GM21786 (cell line): ENCODE results near the gene SAA1.
"Not testable (repeated sequence)": the region's sequence is repeated elsewhere in the genome, so short reads cannot be mapped to it uniquely, and the experiment has no call there.

Experiments used
- ATAC-seq: cut with Tn5 transposase; IDR thresholded peaks from one replicate; pipeline ENCODE4 v1.9.1; 2021; ENCODE audit not compliant: unreplicated experiment

The SAA1 gene

DNA sequence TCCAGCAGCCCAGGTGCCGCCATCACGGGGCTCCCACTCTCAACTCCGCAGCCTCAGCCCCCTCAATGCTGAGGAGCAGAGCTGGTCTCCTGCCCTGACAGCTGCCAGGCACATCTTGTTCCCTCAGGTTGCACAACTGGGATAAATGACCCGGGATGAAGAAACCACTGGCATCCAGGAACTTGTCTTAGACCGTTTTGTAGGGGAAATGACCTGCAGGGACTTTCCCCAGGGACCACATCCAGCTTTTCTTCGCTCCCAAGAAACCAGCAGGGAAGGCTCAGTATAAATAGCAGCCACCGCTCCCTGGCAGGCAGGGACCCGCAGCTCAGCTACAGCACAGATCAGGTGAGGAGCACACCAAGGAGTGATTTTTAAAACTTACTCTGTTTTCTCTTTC is at the start of gene SAA1:
SAA1 (plus strand) TSS at position 316 of the 400 bp plus-strand sequence. CDS start 624 bp downstream, outside the sequence.
- no peak for ATAC-seq

DNA sequence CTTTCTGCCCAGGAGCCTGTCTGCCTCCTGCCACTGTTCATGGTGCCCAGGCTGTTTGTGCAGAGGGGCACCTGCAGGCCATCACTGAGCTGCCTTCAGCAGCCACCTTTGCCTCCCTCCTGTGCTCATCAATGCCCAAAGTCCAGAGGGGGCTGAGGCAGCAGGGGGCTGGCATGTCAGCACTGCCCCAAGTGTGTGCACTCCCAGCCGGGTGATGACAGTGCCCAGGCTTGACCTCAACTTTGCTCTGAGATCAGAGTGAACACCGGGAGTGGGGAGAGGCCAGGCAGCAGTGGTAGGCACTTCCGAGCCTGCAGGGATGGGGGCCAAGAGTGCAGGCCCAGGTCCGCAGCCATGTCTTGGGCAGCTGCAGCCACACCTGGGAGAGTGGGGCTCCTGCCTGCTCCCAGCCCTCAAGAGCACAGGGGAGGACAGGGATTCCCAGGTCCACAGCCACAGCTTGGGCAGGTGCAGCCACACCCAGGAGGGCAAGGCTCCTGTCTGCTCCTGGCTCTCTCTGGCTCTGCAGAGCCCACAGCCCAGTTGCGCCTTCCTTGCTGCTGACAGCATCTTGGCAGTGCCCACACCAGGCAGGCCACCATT is 44.7 kb upstream of the SAA1 start:
- no peak for ATAC-seq

DNA sequence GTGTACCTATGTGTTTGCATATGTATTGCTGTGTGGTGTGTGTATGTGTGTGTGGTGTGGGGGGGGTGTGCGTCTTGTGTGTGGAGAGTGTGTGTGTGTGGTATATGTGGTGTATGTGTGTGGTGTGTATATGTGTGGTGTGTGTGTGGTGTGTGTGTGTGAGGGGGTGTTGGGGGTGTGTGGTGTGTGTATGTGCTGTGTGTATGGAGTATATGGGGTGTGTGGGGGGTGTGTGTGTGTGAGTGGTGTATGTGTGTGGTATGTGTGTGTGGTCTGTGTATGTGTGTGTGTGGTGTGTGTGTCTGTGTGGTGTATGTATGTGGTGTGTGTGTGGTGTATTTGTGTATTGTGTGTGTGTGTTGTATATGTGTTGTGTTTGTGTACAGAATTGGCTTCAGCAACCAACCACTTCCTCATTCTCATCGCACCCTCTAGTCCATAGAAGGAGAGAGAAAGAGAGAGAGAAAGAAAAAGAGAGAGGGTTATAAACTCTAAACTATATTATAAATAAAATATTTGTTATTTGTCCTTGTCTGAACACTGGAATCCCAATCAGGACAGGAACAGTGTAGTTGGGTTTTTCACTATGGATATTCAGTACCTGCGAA is 43.1 kb upstream of the SAA1 start:
- ATAC-seq, result no peak

DNA sequence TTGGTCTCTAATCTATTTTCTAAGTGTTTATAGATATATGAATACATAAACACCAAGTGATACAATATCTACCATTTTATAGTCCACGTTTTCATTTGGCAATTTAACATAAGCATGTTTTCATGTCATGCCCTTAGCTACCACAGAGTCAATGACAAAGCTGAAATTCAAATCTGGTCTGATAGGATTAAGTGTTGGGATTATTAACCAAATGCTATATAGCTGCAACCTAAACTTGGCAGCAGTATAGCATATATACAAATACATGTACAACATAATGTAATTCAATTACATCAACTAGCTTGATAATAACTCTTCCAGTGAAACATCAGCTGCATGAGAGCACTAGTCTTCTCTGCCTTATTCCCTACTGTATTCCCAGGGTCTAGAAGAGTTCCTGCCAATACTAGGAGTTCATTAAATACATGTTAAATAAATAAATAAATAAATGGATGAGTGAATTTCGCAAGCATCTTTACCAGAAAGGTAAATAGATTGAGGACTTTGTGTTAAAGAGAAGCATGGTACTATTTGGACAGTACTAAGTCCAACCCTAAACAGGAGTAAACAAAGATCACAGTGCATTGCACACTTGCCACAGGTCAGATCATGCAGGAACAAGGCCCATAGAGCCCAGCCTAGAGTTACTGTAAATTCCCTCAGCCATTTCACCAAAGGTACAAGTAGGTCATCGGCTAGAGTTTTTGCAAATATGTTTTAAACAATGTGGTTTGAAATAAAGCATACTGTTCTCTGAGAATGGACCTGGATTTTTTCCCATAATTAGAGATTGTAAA is 42.3 kb upstream of the SAA1 start:
- ATAC-seq, result no peak

DNA sequence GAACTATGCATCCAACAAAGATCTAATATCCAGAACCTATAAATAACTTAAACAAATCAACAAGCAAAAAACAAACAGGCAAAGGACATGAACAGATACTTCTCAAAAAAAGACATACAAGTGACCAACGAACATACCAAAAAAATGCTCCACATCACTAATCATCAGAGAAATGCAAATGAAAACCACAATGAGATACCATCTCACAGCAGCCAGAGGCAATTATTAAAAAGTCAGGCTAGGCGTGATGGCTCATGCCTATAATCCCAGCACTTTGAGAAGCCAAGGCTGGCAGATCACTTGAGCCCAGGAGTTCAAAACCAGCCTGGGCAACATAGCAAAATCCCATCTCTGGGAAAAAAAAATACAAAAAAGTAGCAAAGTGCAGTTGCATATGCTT is 40.2 kb upstream of the SAA1 start:
- ATAC-seq, result no peak

DNA sequence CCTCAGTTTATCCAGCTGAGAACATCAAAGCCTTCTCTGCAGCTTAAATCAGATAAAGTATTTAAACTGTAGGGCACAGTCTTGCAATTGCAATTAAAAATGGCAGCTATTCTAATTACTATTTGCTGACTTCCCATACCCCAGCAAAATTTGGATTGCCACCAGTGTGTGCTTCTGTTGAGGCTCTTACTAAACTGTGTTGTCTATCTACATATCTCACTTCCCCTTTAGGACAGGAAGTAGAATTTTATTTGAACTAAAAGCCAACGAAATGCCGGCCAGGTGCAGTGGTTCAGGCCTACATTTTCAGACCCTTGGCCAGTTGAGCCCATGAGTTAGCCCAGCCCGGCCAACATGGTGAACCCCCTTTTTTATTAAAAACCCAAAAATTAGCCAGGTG is 36.6 kb upstream of the SAA1 start:
- peak; percentile 97 for ATAC-seq

DNA sequence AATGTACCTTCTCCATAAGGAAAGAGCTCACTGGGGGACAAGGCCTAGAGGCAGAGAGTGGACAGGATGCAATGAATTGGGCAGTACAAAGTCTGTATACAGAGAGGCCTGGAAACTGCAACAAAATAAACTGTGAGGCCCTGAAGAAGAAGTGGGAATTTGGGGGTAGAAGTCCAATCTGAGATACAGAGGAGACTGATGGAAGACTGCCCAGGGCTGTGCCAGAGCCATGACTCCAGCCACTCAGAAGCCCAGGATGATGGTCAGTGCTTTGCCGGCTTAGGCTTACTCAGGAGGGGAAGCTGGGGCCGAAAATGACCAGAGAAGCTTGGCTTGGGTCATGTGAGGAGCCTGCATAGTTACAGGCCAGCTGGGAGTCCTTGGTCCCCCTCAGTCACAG is 35.2 kb upstream of the SAA1 start:
- ATAC-seq, result no peak

DNA sequence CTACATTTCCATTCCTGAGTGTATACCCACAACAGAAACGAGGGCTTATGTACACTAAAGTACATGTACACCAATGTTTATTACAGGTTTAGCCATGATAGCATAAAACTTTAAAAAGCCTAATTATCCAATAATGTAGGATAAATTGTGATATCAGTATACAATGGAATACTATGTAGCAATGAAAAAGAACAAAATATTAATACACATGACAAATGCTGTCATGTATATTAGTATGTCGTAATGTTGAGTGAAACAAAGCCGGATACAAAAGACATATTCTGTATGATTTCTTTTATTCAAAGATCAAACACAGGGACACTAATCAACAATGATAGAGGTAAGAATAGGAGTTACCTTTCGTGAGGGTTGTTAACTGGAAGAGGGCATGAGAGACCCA is 32.2 kb upstream of the SAA1 start:
- ATAC-seq, result no peak

DNA sequence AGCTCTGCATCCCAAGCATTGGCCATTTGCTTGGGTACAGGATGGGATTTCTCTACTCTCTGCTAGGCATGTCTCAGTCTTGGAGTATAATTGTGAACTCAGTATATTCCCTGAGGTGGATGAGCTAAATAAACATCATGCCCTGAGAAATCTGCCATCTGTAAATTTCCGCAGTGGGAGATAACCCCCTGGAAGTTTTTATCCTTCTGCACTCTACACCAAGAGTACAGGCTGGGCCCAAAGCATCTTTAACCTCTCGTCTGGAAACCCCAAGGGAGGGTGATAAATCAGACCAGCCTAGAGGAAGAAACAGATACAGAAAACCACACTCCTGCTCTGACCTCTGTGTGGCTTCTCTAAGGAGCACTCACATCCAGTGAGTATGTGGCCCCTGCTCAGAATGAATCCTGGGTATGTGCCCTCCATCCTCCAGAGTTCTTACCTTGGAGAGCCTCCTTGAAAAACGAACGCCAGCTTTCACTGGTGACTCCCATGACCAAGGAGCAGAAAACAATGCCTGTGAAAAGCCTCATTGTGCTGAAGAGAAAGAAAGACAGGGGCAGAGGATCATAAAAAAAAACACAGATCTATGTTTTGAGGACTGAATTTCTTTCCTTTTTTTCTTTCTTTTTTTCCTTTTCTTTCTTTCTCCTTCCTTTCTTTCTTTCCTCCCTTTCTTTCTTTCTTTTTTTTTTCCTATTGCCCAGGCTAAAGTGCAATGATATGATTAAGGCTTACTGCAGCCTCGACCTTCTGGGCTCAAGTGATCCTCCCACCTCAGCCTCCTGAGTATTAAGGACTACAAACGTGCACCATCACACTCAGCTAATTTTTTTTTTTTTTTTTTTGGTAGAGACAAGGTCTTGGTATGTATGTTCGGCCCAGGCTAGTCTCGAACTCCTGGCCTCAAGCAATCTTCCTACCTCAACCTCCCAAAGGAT is 30.4 kb upstream of the SAA1 start:
- no peak for ATAC-seq

DNA sequence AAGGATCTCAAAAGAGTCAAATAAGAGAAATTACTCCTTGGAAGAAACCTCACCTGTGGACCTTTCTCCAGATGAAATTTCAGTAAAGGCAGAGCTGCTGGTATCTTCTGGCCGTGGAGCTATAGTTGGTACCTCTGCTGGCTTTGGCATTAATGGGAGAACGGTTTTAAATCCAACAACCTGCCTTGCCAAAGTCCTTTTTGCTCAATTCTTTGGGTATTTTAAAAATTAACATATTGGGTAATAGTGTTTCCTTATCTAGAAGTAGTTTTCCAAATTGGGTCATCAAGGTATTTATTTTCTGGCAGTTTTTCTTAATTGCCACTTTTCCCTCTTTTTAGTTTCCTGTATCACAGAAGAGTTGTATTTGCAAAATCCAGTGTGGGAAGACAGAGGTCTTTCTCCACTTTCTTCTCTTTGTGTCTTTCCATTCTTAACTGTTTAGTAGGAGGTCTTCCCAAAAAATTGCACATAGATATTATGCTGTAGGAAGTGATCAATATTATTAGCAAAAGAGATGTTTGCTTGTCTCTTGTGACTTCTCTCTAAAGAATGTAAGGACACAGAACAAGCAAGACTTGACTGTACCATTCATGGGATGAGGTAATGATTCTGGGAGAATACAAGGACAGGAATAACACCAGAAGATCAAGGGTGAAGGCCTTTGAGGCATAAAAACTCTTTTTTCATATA is 29.3 kb upstream of the SAA1 start, which contains the start of gene SAA4:
SAA4 (minus strand) TSS at position 139 of the 693 bp plus-strand sequence. CDS start 876 bp downstream, outside the sequence.
- ATAC-seq, result no peak

DNA sequence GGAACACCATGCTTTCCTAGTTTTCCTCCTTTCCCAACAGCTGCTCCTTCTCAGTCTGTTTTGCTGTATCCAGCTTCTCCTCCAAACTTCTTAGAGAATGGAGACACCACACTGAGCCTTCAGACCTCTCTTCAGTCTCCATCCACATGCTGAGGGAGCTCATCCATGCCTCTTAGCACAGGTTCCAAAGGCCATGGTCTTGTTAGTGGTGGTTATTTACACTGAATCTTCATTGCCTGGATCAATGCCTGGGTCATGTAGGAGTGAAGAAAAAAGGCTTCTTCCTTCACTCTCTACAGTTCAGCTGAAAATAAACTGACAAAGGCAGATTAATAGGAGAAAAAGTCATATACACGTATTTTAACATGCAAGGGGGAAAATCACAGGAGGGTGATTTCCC is 26.4 kb upstream of the SAA1 start:
- ATAC-seq, result no peak

DNA sequence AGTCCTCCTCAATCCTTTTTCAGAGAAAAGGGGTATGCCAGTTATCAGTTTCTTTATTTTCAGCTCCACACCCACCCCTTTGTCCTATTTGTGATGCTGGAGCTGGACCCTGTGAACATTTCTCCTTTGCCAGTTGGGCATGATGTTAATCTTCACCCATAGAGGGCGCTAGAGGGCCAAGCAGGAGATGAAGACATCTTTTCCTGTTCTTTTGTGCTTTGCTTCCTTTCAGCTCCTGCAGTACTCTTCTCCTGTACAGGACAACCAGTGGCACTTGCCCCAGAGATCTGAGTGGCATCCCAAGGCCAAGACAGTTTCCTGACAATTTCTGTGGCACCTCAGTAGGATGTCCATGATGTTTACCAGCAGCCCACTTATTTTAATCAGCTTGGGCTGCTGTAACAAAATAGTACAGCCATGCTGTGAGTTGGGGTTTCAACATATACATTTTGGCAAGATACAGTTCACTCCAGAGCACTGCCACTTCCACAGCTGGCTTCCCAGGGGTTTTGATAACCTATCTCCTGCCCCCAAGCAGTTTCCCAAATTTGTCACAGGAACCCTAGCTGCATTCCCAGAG is 22.2 kb upstream of the SAA1 start:
- ATAC-seq, result no peak

DNA sequence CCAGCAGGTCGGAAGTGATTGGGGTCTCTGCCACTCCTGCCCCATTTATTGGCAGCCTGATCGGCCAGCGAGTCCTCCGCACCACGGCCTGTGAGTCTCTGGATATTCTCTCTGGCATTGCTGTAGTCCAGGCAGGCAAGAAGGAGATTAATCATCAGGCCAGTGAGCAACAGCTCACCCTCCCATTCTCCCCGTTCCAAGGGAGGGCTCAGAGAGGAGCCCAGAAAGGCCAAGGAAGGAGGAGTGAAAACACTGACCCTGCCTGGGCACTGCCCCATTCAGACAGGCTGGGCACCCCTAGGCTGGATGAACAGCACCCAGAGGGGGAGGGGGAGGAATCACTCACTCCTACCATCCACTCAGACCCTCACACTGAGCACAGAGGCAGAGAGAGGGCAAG is 20.7 kb upstream of the SAA1 start:
- ATAC-seq, result no peak

DNA sequence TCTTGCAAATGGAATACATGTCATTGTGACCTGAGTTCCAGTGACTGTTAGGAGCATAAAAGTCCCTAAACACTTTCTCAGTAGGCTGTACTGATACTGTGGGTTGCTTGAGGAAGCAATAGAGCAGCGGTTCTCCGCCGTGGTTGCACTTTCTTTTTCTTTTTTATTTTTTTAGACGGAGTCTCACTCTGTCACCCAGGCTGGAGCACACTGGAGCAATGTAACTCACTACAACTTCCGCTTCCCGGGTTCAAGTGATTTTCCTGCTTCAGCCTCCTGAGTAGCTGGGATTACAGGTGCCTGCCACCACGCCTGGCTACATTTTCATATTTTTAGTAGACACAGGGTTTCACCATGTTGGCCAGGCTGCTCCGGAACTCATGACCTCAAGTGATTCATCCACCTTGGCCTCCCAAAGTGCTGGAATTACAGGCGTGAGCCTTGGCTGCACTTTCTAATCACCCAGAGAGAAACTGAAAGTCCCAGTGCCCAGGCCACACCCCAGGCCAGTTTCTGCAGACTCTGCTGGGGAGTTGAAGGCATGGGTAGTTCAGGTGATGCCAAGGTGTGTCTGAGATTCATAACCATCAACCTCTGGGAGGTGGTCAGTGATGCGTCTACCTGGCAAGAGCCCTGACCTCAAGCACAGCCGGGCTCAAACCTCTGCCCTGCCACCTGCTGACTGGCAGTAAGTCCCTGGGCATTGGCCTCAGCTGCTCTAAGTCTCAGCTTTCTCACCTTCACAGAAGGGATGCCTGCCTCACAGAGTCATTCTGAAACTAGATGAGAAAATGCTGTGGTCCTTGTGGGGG is 19.5 kb upstream of the SAA1 start:
- peak; percentile 77 for ATAC-seq

DNA sequence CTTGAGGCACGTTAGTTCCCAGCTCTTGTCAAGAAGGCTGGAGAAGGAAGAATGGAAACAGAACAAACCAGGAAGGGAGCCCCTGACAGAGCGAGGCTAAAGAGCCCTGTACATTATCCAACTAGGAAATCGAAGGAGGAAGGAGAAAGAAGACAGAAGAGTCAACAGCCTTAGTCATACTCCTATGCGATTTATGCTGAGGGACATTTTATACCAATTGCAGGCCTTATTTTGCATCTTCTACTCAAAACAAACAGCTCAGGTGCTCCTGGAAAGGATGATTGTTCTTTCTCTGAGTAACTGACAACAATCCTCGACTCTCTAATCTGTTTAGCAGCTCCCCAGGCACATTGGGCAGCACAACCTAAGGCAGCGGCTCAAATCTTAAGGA is 18.9 kb upstream of the SAA1 start:
- ATAC-seq, result not testable (repeated sequence)

DNA sequence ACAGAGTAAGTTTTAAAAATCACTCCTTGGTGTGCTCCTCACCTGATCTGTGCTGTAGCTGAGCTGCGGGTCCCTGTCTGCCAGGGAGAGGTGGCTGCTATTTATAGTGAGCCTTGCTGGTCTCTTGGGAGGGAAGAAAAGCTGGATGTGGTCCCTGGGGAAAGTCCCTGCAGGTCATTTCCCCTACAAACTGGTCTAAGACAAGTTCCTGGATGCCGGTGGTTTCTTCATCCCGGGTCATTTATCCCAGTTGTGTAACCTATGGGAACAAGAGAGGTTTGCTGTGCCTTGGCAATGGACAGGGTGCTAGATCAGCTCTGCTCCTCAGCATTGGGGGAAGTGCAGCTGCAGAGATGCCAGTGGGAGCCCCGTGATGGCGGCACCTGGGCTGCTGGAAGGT is 17.5 kb upstream of the SAA1 start, which contains the start of gene SAA2:
SAA2 (minus strand) TSS at position 108 of the 400 bp plus-strand sequence. CDS start 657 bp downstream, outside the sequence.
- no peak for ATAC-seq

DNA sequence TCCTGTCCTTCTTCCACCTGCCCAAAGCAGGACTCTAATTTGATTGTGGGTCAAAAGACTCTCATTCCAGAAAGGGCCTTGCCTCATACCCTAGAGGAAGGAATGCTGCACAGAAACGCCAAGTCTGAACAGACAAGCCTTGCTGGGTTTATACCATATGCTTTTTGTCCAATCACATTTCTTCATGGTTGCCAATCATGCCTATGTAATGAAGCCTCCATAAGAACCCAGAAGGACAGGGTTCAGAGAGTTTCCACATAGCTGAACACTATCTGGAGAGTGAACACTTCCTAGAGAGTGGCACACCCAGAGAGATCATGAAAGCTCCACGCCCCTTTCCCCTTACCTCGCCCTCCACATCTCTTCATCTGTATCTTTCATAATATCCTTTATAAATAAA is 12.8 kb upstream of the SAA1 start:
- ATAC-seq, result no peak

DNA sequence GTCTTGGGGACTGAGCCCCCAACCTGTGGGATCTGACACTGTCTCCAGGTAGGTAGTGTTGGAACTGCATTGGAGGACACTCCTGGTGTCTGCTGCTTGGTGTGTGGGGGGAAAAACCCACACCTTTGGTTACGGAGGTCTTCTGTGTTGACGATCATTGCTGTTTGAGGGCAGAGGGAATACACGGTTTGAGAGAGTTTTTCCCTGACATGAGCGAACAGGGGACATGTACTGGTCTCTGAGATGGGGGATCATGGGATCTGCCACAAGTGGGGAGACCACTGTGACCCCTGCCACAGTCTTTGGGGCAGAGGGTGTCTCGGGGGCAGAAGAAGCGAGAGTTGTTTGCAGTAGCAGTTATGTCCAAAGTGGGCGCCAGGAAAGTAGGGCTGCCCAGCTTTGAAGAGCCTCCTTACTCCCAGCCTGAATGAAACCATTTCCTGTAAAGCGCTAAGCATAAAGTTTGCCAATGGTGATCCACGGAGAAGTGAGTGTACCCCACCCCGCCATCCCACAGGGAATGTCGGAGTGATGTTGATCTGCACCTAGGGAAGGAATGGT is 12.2 kb upstream of the SAA1 start:
- no peak for ATAC-seq
